ENCODE measurements around the gene TNFRSF4.

Gene TNFRSF4

GRCh38 chr1:1213345-1214265, at the start of gene TNFRSF4:
TNFRSF4 (minus strand) TSS chr1:1214153; CDS start chr1:1214127, 26 bp downstream.
- no peak for TF ChIP-seq CTCF (IDR thresholded peaks at IDR 0.05; ENCODE audit: low read depth, low read length, missing control alignments)
- no peak for DNase-seq (ENCODE audit: low read depth)
- H3K4me3 ChIP-seq (ENCODE audit: low read depth, low read length): no peak within 1 kb of the TSS

GRCh38 chr1:1262758-1263157, 48.8 kb upstream of the TNFRSF4 start:
- H3K4me3 ChIP-seq (ENCODE audit: low read depth, low read length): no peak overlapping the region
- no peak for DNase-seq (ENCODE audit: low read depth)
- TF ChIP-seq CTCF (IDR thresholded peaks at IDR 0.05; ENCODE audit: low read depth, low read length, missing control alignments): no peak

- DNase-seq (ENCODE audit: low read depth): no peak
- TF ChIP-seq CTCF (IDR thresholded peaks at IDR 0.05; ENCODE audit: low read depth, low read length, missing control alignments): no peak
- no peak overlapping the region for H3K4me3 ChIP-seq (ENCODE audit: low read depth, low read length)
Observed at GRCh38 chr1:1262071-1262470, 48.1 kb upstream of the TNFRSF4 start.

- H3K4me3 ChIP-seq (ENCODE audit: low read depth, low read length): no peak overlapping the region
- no peak for TF ChIP-seq CTCF (IDR thresholded peaks at IDR 0.05; ENCODE audit: low read depth, low read length, missing control alignments)
- no peak for DNase-seq (ENCODE audit: low read depth)
Observed at GRCh38 chr1:1260843-1261560, 47.0 kb upstream of the TNFRSF4 start.

GRCh38 chr1:1259951-1260600, 46.1 kb upstream of the TNFRSF4 start:
- H3K4me3 ChIP-seq (ENCODE audit: low read depth, low read length): no peak overlapping the region
- no peak for DNase-seq (ENCODE audit: low read depth)
- no peak for TF ChIP-seq CTCF (IDR thresholded peaks at IDR 0.05; ENCODE audit: low read depth, low read length, missing control alignments)

- no peak overlapping the region for H3K4me3 ChIP-seq (ENCODE audit: low read depth, low read length)
- no peak for TF ChIP-seq CTCF (IDR thresholded peaks at IDR 0.05; ENCODE audit: low read depth, low read length, missing control alignments)
- no peak for DNase-seq (ENCODE audit: low read depth)
Observed at GRCh38 chr1:1259540-1259939, 45.6 kb upstream of the TNFRSF4 start.
